PFSK-1 (cell line): ENCODE data around the gene LCN10.

ENCODE experiments used
- FOXP2 ChIP-seq: optimal IDR thresholded peaks from 2 replicates; pipeline ENCODE3; 2011; ENCODE audit warnings: borderline replicate concordance, control low read depth, inconsistent platforms; ENCODE audit not compliant: insufficient read depth; ENCODE audit errors: extremely low read length, extremely low read depth
- POLR2AphosphoS5 ChIP-seq: IDR thresholded peaks from 2 replicates; pipeline ENCODE4 v1.6.1; 2012; ENCODE audit warnings: low read depth, mild to moderate bottlenecking, control low read depth, low read length, moderate library complexity
- TAF1 ChIP-seq: IDR thresholded peaks from 2 replicates; pipeline ENCODE4 v1.6.1; 2012; ENCODE audit warnings: low read length, control low read depth, borderline replicate concordance; ENCODE audit not compliant: insufficient read depth

DNA sequence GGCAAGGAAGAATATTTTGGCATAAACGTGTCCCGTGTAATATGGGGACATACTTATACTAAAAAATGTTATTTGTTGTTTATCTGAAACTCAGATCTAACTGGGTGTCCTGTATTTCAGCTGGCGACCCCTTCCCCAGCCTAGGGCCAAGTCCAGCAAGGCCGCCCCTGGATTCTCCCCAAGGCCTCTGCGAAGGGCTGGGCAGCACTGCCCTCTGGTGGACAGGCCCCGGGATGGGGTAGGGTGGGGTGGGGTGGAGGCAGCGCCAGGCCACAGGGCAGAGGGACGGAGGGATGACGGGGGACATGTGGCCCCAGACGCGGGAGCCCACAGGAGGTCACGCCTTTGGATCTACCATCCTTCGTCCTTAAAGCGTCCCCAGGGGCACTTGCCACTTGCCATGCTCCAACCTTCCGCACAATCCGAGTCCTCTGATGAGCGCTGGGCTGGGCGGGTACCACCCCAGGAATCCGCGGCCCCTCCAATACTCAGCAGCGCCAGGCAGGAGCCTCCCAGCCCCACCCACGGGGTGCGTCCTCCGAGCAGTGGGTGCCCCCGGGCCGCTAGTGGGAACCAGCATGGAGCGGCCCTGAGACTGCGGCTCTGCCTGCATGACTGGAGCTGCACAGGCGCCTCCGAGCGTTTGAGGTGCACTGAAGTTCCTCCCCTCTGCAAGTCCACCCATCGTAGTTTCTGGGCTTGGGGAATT is 48.4 kb downstream of the LCN10 start:
- TF ChIP-seq POLR2AphosphoS5: no peak
- TF ChIP-seq TAF1: no peak
- no peak for TF ChIP-seq FOXP2
